ENCODE data around the gene MRTO4. TPM values are rescaled to one million over a fixed set of nuclear protein-coding genes. Genes with fewer than 3 reads are reported as not detected.
"Not testable (repeated sequence)": the region's sequence is repeated elsewhere in the genome, so short reads cannot be mapped to it uniquely, and the experiment has no call there.

The MRTO4 gene
- total RNA-seq, 1 experiment from 2014 or later, result 61.5 TPM

DNA sequence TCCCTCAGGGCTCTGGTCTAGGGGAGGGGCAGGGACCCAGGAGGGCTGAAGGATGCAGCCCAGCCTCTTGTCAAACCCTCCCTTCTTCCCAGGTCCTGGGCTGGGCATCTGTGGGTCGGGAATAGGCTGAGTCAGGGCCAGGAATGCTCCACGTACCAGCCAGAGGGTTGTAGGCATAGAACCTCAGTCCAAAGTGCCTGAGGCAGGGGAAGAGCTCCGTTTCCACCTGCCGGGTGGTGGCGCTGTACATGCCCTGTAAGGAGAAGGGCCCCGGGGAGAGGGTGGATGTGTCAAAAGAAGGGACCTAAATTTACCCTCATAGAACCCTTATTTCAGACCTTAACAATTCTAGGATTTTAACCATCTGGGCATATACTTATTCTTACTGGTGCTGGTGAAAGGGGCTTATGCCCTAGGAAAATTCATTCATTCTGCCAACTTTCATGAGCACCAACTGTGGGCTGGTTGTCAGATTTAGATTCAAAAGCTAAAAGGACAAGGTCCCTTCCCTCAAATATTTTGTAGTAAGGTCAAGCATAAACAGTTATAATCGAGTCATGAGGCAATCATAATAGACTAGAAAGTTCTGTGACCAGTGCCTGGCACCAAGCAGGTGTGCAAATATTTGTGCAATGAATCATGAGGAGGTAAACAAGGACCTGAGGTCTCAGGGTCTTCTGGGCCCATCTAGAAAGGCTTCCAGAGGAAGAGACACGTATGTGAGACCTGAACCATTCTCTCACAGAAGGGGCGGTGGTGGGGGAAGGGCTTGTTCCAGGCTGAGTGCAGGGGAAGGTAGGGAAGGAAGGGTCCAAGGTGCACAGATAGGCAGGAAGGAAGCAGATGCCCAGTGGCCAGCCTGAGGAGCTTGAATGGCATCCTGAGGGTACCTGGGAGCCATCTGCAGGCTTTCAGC is 18.1 kb downstream of the MRTO4 start:
- DNase-seq (ENCODE audit: low read depth), result not testable (repeated sequence)

DNA sequence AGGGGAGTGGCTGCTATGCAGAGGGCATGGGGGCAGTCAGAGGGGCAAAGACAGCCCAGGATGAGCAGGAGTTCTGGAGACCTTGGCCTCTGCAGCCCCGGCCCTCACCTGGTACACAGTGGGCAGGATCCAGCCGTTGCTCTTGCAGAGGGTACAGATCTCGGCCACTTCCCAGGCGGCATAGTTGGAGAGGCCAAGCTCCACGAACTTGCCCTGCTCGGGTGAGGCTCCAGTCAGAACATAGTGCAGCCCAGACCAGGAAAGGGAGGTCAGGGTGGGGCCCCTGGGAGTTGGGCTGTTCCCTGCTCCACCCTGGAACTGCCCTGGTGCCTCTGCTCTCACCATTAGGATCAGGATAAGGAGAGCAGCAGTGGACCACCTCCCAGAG is 18.7 kb downstream of the MRTO4 start:
- DNase-seq (ENCODE audit: low read depth), result not testable (repeated sequence)

DNA sequence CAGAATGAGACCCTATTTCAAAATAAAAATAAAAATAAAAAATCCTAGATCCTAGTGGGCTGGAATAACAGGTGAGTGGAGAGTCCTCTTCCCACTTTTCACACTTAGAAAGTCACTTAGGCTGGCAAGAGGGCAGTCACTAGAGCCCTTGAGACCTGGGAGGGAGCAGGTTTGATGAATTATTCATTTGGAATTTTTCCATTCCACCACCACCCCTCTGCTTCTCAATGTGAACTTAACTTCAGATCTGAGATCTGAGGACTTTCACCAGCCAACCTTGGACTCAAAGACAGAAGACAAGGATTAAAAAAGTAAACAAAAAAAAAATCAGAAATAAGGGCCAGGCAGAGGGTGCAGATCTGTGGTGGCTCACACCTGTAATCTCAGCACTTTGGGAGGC is 20.5 kb downstream of the MRTO4 start:
- no peak for DNase-seq (ENCODE audit: low read depth)

DNA sequence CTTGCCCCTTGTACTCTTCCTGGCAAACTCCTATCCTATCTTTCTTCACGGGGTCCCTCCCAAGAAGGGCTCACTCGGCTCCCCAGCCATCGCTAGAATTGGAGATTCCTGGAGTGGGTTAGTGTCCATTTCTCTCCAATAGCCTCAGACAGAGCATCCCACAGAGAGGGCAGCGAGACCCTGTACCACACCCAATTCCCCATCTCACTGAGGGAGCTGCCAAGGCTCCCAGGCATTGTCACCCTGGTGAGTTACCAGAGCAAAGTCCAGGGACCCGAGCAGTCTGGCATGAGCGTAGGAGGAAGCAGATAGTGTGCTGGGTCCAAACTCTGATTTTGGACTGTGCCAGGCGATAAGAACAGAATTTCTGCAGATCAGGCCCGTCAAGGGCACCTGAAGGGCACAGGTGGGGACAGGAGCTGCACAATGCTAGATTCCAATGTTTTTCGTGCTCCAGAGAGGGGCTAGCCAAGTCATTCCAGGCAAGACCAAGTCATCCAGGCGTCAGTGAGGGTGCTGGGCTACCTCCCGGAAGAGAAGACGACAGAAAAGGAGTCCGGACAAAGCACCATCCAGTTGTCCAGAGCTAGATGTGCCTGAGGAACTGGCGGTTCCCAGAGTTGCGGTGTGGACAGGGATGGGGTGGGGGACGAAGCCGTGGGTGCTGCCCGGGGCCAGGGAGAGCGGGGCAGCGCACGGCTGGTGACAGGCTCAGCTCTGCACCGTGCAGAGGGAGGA is 21.7 kb downstream of the MRTO4 start:
- no peak for DNase-seq (ENCODE audit: low read depth)

DNA sequence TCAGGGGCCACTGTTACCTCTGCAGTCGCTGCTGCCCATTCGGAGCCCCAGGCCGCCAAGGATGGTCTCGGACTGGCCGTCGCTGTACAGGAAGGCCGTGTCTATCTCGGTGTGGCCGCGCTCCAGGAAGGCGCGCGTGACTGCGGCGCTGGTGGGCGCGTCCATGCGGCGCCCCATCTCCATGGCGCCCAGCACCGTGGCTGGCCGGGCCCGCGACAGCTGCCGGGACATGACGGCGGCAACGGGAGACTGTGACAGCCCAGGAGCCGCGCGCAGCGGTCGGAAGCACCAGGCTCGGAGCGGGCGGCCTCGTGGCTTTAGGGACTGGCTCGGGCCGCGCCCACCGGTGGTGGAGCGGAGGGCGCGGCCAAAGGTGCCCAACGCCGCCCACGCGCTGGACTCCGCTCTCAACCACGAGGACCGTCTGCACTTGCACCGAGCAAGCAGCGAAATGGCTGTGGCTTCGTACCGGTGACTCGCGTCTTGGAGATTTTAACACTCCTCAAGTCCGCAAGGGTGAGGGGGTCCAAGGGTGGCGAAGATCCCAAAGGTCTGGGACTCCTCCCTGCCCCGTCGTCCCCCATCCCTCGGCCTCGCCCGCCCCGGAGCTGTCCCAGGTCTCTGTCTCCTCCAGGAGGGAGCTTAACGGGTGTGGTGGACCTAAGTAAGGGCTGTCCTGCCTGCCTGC is 22.4 kb downstream of the MRTO4 start:
- not testable (repeated sequence) for DNase-seq (ENCODE audit: low read depth)

DNA sequence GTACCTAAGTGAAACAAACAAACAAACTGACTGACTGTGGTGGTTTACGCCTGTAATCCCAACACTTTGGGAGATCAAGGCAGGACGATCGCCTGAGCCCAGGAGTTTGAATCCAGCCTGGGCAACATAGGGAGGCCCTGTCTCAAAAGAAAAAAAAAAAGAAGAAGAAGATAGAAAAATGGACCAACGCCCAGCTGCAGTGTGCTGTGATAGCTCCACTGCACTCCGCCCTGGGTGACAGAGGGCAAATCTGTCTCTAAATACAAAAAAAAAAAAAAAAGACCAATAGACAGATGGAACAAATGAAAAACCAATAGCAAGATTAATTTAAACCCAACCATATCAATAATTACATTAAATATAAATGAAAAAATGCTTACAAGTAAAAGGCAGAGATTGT is 23.0 kb downstream of the MRTO4 start:
- no peak for DNase-seq (ENCODE audit: low read depth)

DNA sequence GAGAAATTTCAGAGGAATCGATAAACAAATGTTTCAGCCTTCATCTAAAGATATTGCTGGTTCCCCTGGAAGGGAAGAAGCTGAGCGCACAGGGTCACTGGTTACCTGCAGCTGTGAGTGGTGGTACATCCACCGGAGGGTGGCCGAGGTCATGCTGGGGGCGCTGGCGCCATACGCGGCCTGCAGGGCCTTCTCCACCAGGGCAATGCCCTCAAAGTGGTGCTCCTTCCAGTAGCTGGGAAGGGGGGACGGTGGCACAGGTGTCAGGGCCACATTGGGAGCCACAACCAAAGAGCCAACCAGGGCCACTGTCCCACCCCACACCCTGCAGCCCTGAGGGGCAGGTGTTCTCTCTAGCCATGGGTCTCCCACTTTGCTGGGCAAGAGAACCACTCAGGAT is 32.3 kb downstream of the MRTO4 start:
- DNase-seq (ENCODE audit: low read depth), result no peak

DNA sequence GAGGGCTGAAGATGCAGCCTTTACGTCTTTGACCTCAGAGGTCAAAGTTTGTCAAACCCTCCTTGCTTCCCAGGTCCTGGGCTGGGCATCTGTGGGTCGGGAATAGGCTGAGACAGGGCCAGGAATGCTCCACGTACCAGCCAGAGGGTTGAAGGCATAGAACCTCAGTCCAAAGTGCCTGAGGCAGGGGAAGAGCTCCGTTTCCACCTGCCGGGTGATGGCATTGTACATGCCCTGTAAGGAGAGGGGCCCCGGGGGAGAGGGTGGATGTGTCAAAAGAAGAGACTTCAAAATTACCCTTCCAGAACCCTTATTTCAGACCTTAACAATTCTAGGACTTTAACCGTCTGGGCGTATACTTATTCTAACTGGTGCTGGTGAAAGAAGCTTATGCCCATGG is 33.3 kb downstream of the MRTO4 start:
- DNase-seq (ENCODE audit: low read depth), result no peak

DNA sequence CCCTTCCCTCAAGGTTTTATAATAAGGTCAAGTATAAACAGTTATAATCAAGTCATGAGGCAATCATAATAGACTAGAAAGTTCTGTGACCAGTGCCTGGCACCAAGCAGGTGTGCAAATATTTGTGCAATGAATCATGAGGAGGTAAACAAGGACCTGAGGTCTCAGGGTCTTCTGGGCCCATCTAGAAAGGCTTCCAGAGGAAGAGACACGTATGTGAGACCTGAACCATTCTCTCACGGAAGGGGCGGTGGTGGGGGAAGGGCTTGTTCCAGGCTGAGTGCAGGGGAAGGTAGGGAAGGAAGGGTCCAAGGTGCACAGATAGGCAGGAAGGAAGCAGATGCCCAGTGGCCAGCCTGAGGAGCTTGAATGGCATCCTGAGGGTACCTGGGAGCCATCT is 33.8 kb downstream of the MRTO4 start:
- not testable (repeated sequence) for DNase-seq (ENCODE audit: low read depth)

DNA sequence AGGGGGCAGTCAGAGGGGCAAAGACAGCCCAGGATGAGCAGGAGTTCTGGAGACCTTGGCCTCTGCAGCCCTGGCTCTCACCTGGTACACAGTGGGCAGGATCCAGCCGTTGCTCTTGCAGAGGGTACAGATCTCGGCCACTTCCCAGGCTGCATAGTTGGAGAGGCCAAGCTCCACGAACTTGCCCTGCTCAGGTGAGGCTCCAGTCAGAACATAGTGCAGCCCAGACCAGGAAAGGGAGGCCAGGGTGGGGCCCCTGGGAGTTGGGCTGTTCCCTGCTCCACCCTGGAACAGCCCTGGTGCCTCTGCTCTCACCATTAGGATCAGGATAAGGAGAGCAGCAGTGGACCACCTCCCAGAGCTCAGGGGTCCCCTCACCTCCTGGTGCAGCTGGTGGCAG is 34.2 kb downstream of the MRTO4 start:
- DNase-seq (ENCODE audit: low read depth), result not testable (repeated sequence)

DNA sequence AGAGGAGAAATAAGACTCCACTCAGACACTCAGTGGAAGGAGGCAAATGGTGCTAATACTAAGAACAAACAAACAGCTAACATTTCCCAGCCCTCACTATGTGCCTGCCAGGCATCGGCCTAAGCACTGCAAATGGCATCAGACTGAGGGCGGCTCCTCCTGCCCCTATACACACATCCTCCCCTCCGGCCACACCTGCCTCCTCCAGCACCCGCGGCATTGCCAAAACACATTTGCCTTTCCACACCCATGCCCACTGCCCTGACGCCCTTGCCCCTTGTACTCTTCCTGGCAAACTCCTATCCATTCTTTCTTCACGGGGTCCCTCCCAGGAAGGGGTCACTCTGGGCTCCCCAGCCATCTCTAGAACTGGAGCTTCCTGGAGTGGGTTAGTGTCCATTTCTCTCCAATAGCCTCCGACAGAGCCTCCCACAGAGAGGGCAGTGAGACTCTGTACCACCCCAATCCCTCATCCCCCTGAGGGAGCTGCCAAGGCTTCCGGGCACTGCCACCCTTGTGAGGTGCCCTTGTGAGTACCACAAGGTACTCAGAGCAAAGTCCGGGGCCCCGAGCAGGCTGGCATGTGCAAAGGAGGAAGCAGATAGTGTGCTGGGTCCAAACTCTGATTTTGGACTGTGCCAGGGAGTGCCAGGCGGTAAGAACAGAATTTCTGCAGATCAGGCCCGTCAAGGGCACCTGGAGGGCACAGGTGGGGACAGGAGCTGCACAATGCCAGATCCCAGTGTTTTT is 36.0 kb downstream of the MRTO4 start:
- DNase-seq (ENCODE audit: low read depth), result no peak

DNA sequence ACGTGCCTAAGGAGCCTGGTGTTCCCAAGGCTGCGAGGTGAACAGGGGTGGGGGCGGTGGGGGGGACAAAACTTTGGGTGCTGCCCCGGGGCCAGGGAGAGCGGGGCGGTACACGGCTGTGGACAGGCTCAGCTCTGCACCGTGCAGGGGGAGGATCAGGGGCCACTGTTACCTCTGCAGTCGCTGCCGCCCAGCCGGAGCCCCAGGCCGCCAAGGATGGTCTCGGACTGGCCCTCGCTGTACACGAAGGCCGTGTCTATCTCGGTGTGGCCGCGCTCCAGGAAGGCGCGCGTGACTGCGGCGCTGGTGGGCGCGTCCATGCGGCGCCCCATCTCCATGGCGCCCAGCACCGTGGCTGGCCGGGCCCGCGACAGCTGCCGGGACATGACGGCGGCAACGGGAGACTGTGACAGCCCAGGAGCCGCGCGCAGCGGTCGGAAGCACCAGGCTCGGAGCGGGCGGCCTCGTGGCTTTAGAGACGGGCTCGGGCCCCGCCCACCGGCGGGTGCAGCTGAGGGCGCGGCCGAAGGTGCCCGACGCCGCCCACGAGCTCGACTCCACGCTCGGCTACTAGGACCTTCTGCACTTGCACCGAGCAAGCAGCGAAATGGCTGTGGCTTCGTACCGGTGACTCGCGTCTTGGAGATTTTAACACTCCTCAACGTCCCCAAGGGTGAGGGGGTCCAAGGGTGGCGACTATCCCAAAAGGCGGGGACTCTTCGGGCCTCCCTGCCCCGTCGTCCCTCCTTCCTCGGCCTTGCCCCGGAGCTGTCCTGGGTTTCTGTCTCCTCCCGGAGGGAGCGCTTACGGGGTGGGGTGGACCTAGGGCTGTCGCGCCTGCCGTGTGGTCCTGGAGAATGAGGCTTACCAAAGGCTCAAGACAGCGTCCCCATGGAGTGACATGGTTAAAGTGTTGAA is 37.0 kb downstream of the MRTO4 start, which contains the start of gene AKR7A3:
TSS of gene AKR7A3 (minus strand) at position 447 of the 918 bp plus-strand sequence. CDS start at position 386, 61 bp downstream.
- DNase-seq (ENCODE audit: low read depth), result not testable (repeated sequence)

DNA sequence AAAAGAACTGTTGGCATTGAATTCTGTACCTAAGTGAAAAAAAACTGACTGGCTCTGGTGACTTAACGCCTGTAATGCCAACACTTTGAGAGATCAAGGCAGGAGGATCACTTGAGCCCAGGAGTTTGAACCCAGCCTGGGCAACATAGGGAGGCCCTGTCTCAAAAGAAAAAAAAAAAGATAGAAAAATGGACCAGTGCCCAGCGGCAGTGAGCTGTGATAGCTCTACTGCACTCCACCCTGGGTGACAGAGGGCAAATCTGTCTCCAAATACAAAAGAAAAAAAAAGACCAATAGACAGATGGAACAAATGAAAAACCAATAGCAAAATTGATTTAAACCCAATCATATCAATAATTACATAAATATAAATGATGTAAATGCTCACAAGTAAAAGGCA is 37.6 kb downstream of the MRTO4 start:
- no peak for DNase-seq (ENCODE audit: low read depth)

DNA sequence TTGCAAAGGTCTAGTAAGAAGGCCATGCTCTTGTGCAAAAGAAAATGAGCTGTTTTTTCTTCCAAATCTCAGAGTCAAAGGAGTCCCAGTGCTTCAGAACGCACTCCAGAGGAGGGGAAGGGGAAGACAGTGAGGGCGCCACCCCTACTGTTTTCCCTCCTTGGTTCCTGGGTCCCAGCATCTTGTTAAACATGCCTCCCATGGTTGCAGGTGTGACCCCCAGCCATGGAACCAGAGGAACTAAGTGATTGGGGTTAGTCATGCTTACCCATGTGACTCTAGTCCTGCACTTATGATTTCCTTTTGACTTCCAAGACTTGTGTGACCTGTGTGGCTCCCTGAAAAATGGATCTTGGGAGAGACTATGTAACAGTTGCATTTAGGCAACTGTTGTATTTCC is 43.0 kb downstream of the MRTO4 start:
- no peak for DNase-seq (ENCODE audit: low read depth)

DNA sequence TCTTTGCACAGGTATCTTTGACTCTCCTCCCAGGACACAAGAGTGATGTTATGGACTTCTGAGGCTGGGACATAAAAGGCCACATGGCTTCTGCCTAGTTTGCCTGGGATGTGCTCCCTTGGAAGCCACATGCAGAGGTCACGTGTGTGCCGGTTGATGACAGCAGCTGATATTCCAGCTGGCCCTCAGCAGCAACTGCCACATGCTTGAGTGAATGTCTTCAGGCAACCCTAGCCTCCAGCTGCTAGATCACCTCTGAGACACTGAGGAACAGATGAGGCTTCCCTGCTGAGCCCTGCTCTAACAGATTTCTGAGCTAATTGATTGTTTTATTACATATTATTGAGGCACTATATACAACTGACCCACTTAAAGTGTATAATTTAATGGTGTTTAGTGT is 48.6 kb downstream of the MRTO4 start:
- DNase-seq (ENCODE audit: low read depth), result peak; percentile 13

DNA sequence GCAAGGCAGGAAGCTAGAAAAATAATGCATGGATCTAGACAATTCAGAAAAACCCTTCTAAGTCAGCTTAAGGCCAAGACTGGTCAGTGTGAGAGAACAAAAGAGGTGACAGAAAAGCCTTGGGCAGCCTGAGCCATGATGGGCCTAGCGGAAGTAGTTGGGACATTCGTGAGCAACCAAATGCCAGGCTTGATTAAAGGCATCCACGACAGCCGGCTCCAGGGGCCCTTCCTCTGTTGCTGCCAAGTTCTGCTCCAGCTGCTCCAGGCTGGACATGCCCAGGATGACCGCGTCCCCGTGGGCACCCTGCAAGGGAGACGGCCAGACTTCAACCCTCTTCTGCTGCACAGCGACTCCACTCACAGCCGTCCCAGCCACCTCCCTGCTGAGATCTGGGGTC is 52.5 kb downstream of the MRTO4 start:
- DNase-seq (ENCODE audit: low read depth), result not testable (repeated sequence)

DNA sequence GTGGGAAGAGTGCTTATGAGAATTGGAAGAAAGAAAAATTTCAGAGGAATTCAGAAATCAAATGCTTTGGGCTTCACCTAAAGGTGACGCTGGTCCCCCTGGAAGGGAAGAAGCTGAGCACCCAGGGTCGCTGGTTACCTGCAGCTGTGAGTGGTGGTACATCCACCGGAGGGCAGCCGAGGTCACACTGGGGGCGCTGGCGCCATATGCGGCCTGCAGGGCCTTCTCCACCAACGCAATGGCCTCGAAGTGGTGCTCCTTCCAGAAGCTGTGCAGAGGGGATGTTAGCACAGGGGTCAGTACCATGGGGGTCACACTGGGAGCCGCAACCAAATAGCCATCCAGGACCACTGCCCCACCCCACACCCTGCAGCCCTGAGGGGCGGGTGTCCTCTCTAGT is 54.3 kb downstream of the MRTO4 start:
- DNase-seq (ENCODE audit: low read depth), result no peak

DNA sequence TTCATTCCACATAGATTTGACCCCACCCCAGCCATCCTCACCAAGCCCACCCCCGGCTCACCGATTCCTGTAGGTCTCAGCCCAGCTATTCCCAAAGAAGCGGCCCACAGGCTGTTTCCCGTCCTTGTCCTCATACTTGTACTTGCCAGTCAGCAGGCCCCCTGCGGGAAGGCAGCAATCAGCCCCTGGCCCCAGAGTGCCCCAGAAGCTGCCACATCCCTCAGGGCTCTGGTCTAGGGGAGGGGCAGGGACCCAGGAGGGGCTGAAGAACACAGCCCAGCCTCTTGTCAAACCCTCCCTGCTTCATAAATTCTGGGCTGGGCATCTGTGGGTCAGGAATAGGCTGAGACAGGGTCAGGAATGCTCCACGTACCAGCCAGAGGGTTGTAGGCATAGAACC is 55.3 kb downstream of the MRTO4 start:
- no peak for DNase-seq (ENCODE audit: low read depth)

DNA sequence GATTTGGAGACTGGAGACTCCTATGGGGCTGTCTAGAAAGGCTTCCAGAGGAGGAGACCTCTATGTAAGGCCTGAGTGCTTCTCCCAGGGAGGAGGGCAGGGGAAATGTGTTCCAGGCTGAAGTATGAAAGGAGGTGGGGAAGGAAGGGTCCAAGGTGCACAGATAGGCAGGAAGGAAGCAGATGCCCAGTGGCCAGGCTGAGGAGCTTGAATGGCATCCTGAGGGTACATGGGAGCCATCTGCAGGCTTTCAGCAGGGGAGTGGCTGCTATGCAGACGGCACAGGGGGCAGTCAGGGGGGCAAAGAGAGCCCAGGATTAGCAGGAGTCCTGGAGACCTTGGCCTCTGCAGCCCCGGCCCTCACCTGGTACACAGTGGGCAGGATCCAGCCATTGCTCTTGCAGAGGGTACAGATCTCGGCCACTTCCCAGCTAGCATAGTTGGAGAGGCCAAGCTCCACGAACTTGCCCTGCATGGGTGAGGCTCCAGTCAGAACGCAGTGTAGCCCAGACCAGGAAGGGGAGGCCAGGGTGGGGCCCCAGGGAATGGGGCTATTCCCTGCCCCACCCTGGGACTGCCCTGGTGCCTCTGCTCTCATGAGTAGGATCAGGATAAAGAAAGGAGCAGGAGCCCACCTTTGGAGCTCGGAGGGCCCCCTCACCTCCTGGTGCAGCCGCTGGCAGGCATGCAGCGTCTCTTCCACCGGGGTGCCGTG is 56.3 kb downstream of the MRTO4 start:
- no peak for DNase-seq (ENCODE audit: low read depth)

DNA sequence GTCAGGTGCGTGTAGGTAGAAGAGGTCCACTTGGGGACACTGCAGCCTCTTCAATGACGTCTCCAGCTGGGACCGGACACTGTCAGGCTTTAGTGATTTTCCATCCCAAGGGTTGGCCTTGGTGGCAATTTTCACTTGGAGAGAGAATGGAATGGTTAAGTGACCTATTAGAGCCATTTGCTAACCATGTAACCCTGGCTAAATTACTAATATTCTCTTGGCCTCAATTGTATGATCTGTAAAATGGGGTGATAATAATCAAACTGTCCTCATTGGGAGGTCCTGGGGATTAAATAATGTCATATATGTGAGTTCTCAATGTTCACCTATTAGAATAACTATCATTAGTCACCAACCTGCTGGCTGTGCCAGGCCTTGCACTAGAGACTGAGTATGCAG is 56.9 kb downstream of the MRTO4 start:
- DNase-seq (ENCODE audit: low read depth), result no peak
